ENCODE measurements around the gene RXRB.

The RXRB gene

GRCh38 chr6:33144373-33144772 is 56.1 kb downstream of the RXRB start:
- no peak overlapping the region for H3K9ac ChIP-seq (ENCODE audit: insufficient read length, low read depth)
- no peaks in the 10 kb centered on the region for H3K36me3 ChIP-seq (ENCODE audit: insufficient read depth, insufficient read length, low read length)
- no peaks in the 10 kb centered on the region for H3K4me1 ChIP-seq (ENCODE audit: insufficient read depth, insufficient read length)
- no peak overlapping the region for H3K4me3 ChIP-seq (ENCODE audit: insufficient read length, low read depth)
- DNase-seq (ENCODE audit: low read depth, low spot score), result no peak
- TF ChIP-seq ZNF274 (IDR thresholded peaks at IDR 0.05; ENCODE audit: low read depth, low read length), result no peak
- no peak for TF ChIP-seq YY1 (IDR thresholded peaks at IDR 0.05; ENCODE audit: insufficient read depth, insufficient read length)
- TF ChIP-seq SUZ12 (IDR thresholded peaks at IDR 0.05; ENCODE audit: extremely low read depth, insufficient read depth, insufficient read length), result no peak
- no peaks in the 10 kb centered on the region for H3K27me3 ChIP-seq (ENCODE audit: insufficient read depth, insufficient read length)
- H3K9me3 ChIP-seq (ENCODE audit: insufficient read depth, low read length), result peaks cover 5% of the 10 kb centered on the region; the same call in 1 of the 2 replicates

Data from NT2/D1 (cell line).